Measurements from ENCODE around the gene MTHFD2L. TPM values are rescaled to one million over a fixed set of nuclear protein-coding genes. Genes with fewer than 3 reads are reported as not detected.

MTHFD2L gene
- total RNA-seq, 1 experiment from 2014 or later, result 11.6 TPM

- Histone ChIP-seq H3T11ph (ENCODE audit: low read length) (no peak overlapping the region), H2BK5ac (ENCODE audit: insufficient read length, low read length) (no peak overlapping the region), H2BK20ac (ENCODE audit: low read depth, low read length, poor library complexity, severe bottlenecking) (no peak overlapping the region), H3K4ac (ENCODE audit: low read depth, low read length) (no peak overlapping the region), H4K91ac (ENCODE audit: insufficient read length, low read depth, low read length) (no peak overlapping the region), H2BK15ac (ENCODE audit: low read depth, low read length) (no peak overlapping the region), H2AFZ (ENCODE audit: low read length) (no peak overlapping the region), H2BK12ac (ENCODE audit: insufficient read length, low read depth, low read length) (no peak overlapping the region), H3K14ac (ENCODE audit: insufficient read depth, low read length) (no peak overlapping the region), H4K5ac (ENCODE audit: insufficient read length, low read depth, low read length) (no peak overlapping the region), H4K20me1 (ENCODE audit: control insufficient read depth, insufficient read depth, insufficient read length) (no peaks in the 10 kb centered on the region), H3K23me2 (ENCODE audit: insufficient read length, low read depth, low read length, poor library complexity, severe bottlenecking) (no peaks in the 10 kb centered on the region), H4K8ac (replicated peaks; ENCODE audit: insufficient read length, low read depth, low read length) (no peak overlapping the region), H3K27me3 (ENCODE audit: insufficient read depth, low read length) (no peaks in the 10 kb centered on the region), H3K79me1 (ENCODE audit: insufficient read depth, low read depth, low read length, poor library complexity, severe bottlenecking) (no peaks in the 10 kb centered on the region), H3K9ac (ENCODE audit: extremely low read depth, insufficient read length, low read length) (no peak overlapping the region), H3K23ac (ENCODE audit: insufficient read length, low read depth, low read length) (no peak overlapping the region), H2AK5ac (ENCODE audit: insufficient read length, low read length) (no peak overlapping the region), H3K4me2 (ENCODE audit: insufficient read depth, insufficient read length, low read length) (no peak overlapping the region), H3K4me1 (ENCODE audit: insufficient read depth, low read length) (no peaks in the 10 kb centered on the region), H2BK120ac (ENCODE audit: low read depth, low read length, poor library complexity, severe bottlenecking) (no peak overlapping the region), H3K56ac (ENCODE audit: insufficient read length, low read depth, low read length) (no peak overlapping the region), H3K79me2 (ENCODE audit: insufficient read depth, low read length) (no peaks in the 10 kb centered on the region), H3K9me3 (ENCODE audit: control insufficient read depth, low read depth, low read length) (no peaks in the 10 kb centered on the region), H3K18ac (ENCODE audit: insufficient read length, low read depth, low read length) (no peak overlapping the region), H3K27ac (ENCODE audit: insufficient read length, low read depth, low read length) (no peak overlapping the region)
- DNase-seq, result no peak
- H3K9me3 Mint-ChIP-seq, result no peaks in the 10 kb centered on the region
- no peak overlapping the region for H3K27ac Mint-ChIP-seq
- WGBS (ENCODE audit: extremely low coverage, insufficient read length, low lambda C conversion rate), result no CpG with 5 or more reads among the region's 2 CpGs
- no peaks in the 10 kb centered on the region for H3K36me3 Mint-ChIP-seq (ENCODE audit: insufficient read depth in 1 of 3, low read depth in 3 of 3)
- H3K4me3 Mint-ChIP-seq, result no peak overlapping the region
- H3K27me3 Mint-ChIP-seq (ENCODE audit: low read depth), result no peaks in the 10 kb centered on the region
- no peaks in the 10 kb centered on the region for H3K4me1 Mint-ChIP-seq
- no peak for TF ChIP-seq CTCF (conservative IDR thresholded peaks at IDR 0.05)
These were observed 135.6 kb downstream of the MTHFD2L start for GRCh38 chr4:74293558-74293957.

Measured in H9 (cell line).